H1 (cell line): ENCODE data around the gene ADAM12. TPM values are rescaled to one million over a fixed set of nuclear protein-coding genes. Genes with fewer than 3 reads are reported as not detected.

Source experiments
- CTCF ChIA-PET: fragments of 300-600 bp; sonication (Branson Sonifier 250); formaldehyde crosslinking; loops from one replicate; lab custom pipeline; 2021; ENCODE audit not compliant: partially characterized antibody; lab: Charles Lee
- POLR2A ChIA-PET: fragments of 300-600 bp; sonication (Branson Sonifier 250); formaldehyde crosslinking; loops from one replicate; lab custom pipeline; 2021; ENCODE audit warnings: inconsistent platforms; ENCODE audit not compliant: partially characterized antibody; lab: Charles Lee
- DNase-seq, 2 experiments: peaks; one replicate each; pipeline versions ENCODE4 v3.0.0 to v3.0.0-alpha.2; 2010 to 2022; ENCODE audit warnings: low spot score in 2 of 2, low read depth in 1 of 2, mixed read lengths in 1 of 2
- FAIRE-seq: peaks from 2 replicates; lab custom pipeline; 2011; peaks lifted over from hg19 to GRCh38; lab: Jason Lieb, UNC
- H2AFZ ChIP-seq: 2 replicates; pipeline ENCODE4 v1.8.1; 2012; ENCODE audit warnings: low read length, inconsistent platforms
- H2AK5ac ChIP-seq: 2 replicates; pipeline ENCODE4 v1.6.1; 2013; ENCODE audit warnings: low read depth, low read length
- H2BK120ac ChIP-seq: replicated peaks from 2 replicates; pipeline ENCODE3; 2013; ENCODE audit warnings: low read depth, low read length, inconsistent platforms
- H2BK12ac ChIP-seq: 2 replicates; pipeline ENCODE4 v1.6.1; 2013; ENCODE audit warnings: low read depth, low read length
- H2BK15ac ChIP-seq: 2 replicates; pipeline ENCODE4 v1.6.1; 2013; ENCODE audit warnings: low read length
- H2BK20ac ChIP-seq: 2 replicates; pipeline ENCODE4 v1.6.1; 2013; ENCODE audit warnings: low read length
- H2BK5ac ChIP-seq: 2 replicates; pipeline ENCODE4 v1.6.1; 2013; ENCODE audit warnings: low read depth, low read length
- H3K14ac ChIP-seq: 2 replicates; pipeline ENCODE4 v1.6.1; 2013; ENCODE audit warnings: inconsistent platforms; ENCODE audit not compliant: insufficient read length
- H3K18ac ChIP-seq: 2 replicates; pipeline ENCODE4 v1.6.1; 2013; ENCODE audit warnings: low read length; ENCODE audit errors: extremely low read depth
- H3K23ac ChIP-seq: 2 replicates; pipeline ENCODE4 v1.6.1; 2013; ENCODE audit warnings: inconsistent platforms; ENCODE audit not compliant: insufficient read length
- H3K23me2 ChIP-seq: 2 replicates; pipeline ENCODE4 v1.6.1; 2013; ENCODE audit warnings: low read depth, low read length
- H3K27ac ChIP-seq: 2 replicates; pipeline ENCODE4 v1.6.1; 2011; ENCODE audit warnings: low read depth, low read length, inconsistent platforms
- H3K27me3 ChIP-seq, 4 experiments: replicated peaks in 1 of 4; 1 replicate in 1 of 4; 2 replicates in 3 of 4; pipeline versions ENCODE4 v1.6.1 to v1.8.1; 2011 to 2013; ENCODE audit warnings: low read length in 3 of 4, mild to moderate bottlenecking in 3 of 4, inconsistent platforms in 2 of 4, mixed read lengths in 2 of 4, moderate library complexity in 1 of 4; ENCODE audit not compliant: control insufficient read depth in 3 of 4, insufficient read depth in 3 of 4; ENCODE audit errors: extremely low read depth in 1 of 4
- H3K36me3 ChIP-seq, 4 experiments: 2 replicates each; pipeline versions ENCODE4 v1.6.1 to v1.8.1; 2011 to 2013; ENCODE audit warnings: mild to moderate bottlenecking in 4 of 4, low read length in 3 of 4, moderate library complexity in 2 of 4, control low read depth in 1 of 4, inconsistent platforms in 1 of 4; ENCODE audit not compliant: insufficient read depth in 4 of 4, control insufficient read depth in 2 of 4
- H3K4ac ChIP-seq: replicated peaks from 2 replicates; pipeline ENCODE3; 2013; ENCODE audit warnings: low read length, low read depth, mixed read lengths, inconsistent platforms; ENCODE audit not compliant: insufficient read length
- H3K4me1 ChIP-seq, 4 experiments: replicated peaks in 1 of 4; 1 replicate in 1 of 4; 2 replicates in 3 of 4; pipeline versions ENCODE4 v1.6.1 to v1.8.1; 2011 to 2013; ENCODE audit warnings: low read length in 3 of 4, inconsistent platforms in 2 of 4, mixed read lengths in 1 of 4; ENCODE audit not compliant: insufficient read depth in 4 of 4, control insufficient read depth in 3 of 4
- H3K4me2 ChIP-seq, 2 experiments: 2 replicates each; pipeline versions ENCODE4 v1.6.1 to v1.8.1; 2011 to 2013; ENCODE audit warnings: low read depth in 2 of 2, low read length in 2 of 2, control low read depth in 1 of 2, inconsistent platforms in 1 of 2, mild to moderate bottlenecking in 1 of 2; ENCODE audit not compliant: insufficient read depth in 1 of 2
- H3K4me3 ChIP-seq, 4 experiments: fragments of 200-600, 300-600 bp in 1 of 4; sonication (generic), shearing (Covaris generic), sonication (Bioruptor Twin) in 1 of 4; 2 replicates each; pipeline versions ENCODE4 v1.5.1 to v1.8.1; 2011 to 2016; ENCODE audit warnings: low read length in 4 of 4, low read depth in 3 of 4, control low read depth in 2 of 4, inconsistent platforms in 2 of 4, mild to moderate bottlenecking in 2 of 4, mixed read lengths in 1 of 4, moderate library complexity in 1 of 4; ENCODE audit not compliant: insufficient read depth in 2 of 4; ENCODE audit errors: extremely low read depth in 1 of 4
- H3K56ac ChIP-seq: replicated peaks from 2 replicates; pipeline ENCODE3; 2013; ENCODE audit warnings: low read depth, mild to moderate bottlenecking, mixed read lengths, low read length, inconsistent platforms; ENCODE audit not compliant: insufficient read length
- H3K79me1 ChIP-seq: 2 replicates; pipeline ENCODE4 v1.6.1; 2013; ENCODE audit warnings: low read depth, low read length, control low read depth
- H3K79me2 ChIP-seq, 2 experiments: 2 replicates each; pipeline versions ENCODE4 v1.6.1 to v1.8.1; 2012 to 2013; ENCODE audit warnings: low read length in 2 of 2, mild to moderate bottlenecking in 2 of 2, inconsistent platforms in 1 of 2; ENCODE audit not compliant: insufficient read depth in 2 of 2, control insufficient read depth in 1 of 2
- H3K9ac ChIP-seq, 4 experiments: replicated peaks in 1 of 4; 1 replicate in 1 of 4; 2 replicates in 3 of 4; pipeline versions ENCODE4 v1.6.1 to v1.8.1; 2011 to 2013; ENCODE audit warnings: low read depth in 3 of 4, low read length in 3 of 4, control low read depth in 2 of 4, mild to moderate bottlenecking in 2 of 4, moderate library complexity in 2 of 4, inconsistent platforms in 1 of 4; ENCODE audit errors: extremely low read depth in 1 of 4
- H3K9me3 ChIP-seq, 2 experiments: 2 replicates each; pipeline versions ENCODE4 v1.6.1 to v1.8.1; 2012 to 2013; ENCODE audit warnings: mild to moderate bottlenecking in 2 of 2, moderate library complexity in 2 of 2, control low read depth in 1 of 2, inconsistent platforms in 1 of 2, low read depth in 1 of 2, low read length in 1 of 2, mixed read lengths in 1 of 2; ENCODE audit not compliant: insufficient read depth in 2 of 2
- H4K20me1 ChIP-seq, 2 experiments: replicated peaks in 1 of 2; 2 replicates each; pipeline versions ENCODE3 to v1.8.1; 2011 to 2013; ENCODE audit warnings: inconsistent platforms in 2 of 2, low read length in 2 of 2, mild to moderate bottlenecking in 1 of 2; ENCODE audit not compliant: insufficient read depth in 2 of 2, control insufficient read depth in 1 of 2
- H4K5ac ChIP-seq: 2 replicates; pipeline ENCODE4 v1.6.1; 2013; ENCODE audit warnings: low read length, low read depth, mixed read lengths, inconsistent platforms; ENCODE audit not compliant: insufficient read length
- H4K8ac ChIP-seq: 2 replicates; pipeline ENCODE4 v1.8.0; 2013; ENCODE audit warnings: mild to moderate bottlenecking, moderate library complexity, low read length, inconsistent platforms; ENCODE audit not compliant: insufficient read depth; ENCODE audit errors: extremely low read depth
- H4K91ac ChIP-seq: replicated peaks from 2 replicates; pipeline ENCODE3; 2013; ENCODE audit warnings: low read length, mixed read lengths, inconsistent platforms; ENCODE audit not compliant: insufficient read length
- ASH2L ChIP-seq: fragments of 200-600, 300-600 bp; sonication (generic); IDR thresholded peaks from one replicate; pipeline ENCODE4 v1.7.1; 2017; ENCODE audit warnings: low read length
- BCL11A ChIP-seq, 2 experiments: IDR thresholded peaks; one replicate each; pipeline ENCODE4 v1.6.1; 2011; ENCODE audit warnings: low read depth in 2 of 2, low read length in 2 of 2, mild to moderate bottlenecking in 2 of 2
- BRCA1 ChIP-seq: IDR thresholded peaks from 2 replicates; pipeline ENCODE4 v1.6.1; 2012; ENCODE audit warnings: low read depth, low read length, improper control_type of control experiment
- E2F6 ChIP-seq: IDR thresholded peaks from 2 replicates; pipeline ENCODE4 v1.6.1; 2012; ENCODE audit warnings: inconsistent platforms
- JUND ChIP-seq: IDR thresholded peaks from 2 replicates; pipeline ENCODE4 v1.6.1; 2011; ENCODE audit warnings: mild to moderate bottlenecking, improper control_type of control experiment, low read length
- KDM1A ChIP-seq: fragments of 200-600, 300-600 bp; sonication (generic); IDR thresholded peaks from 2 replicates; pipeline ENCODE4 v1.7.1; 2016; ENCODE audit warnings: mild to moderate bottlenecking, low read length, borderline replicate concordance
- NRF1 ChIP-seq: IDR thresholded peaks from 2 replicates; pipeline ENCODE4 v1.6.1; 2011; ENCODE audit warnings: mild to moderate bottlenecking, low read depth, low read length, improper control_type of control experiment
- RNF2 ChIP-seq: fragments of 200-900, 300-1000 bp; sonication (generic); IDR thresholded peaks from 2 replicates; pipeline ENCODE4 v1.7.1; 2016; ENCODE audit warnings: borderline replicate concordance, low read depth, mild to moderate bottlenecking, antibody characterized with exemption, low read length; ENCODE audit not compliant: poor library complexity, severe bottlenecking; ENCODE audit errors: missing control alignments
- SIX5 ChIP-seq: IDR thresholded peaks from 2 replicates; pipeline ENCODE4 v1.6.1; 2011; ENCODE audit warnings: mild to moderate bottlenecking, low read depth, low read length
- SP2 ChIP-seq: IDR thresholded peaks from 2 replicates; pipeline ENCODE4 v1.6.1; 2012; ENCODE audit warnings: mild to moderate bottlenecking, low read length, inconsistent platforms
- SRF ChIP-seq: IDR thresholded peaks from 2 replicates; pipeline ENCODE4 v1.6.1; 2011; ENCODE audit warnings: mild to moderate bottlenecking, low read depth, low read length, moderate library complexity
- SUZ12 ChIP-seq: fragments of 200-600 bp; sonication (generic); IDR thresholded peaks from 2 replicates; pipeline ENCODE4 v1.6.1; 2012; ENCODE audit warnings: mild to moderate bottlenecking, inconsistent platforms, low read length, moderate library complexity, mixed read lengths
- TAF7 ChIP-seq: optimal IDR thresholded peaks from 2 replicates; pipeline ENCODE3; 2011; ENCODE audit warnings: low read depth, mild to moderate bottlenecking, inconsistent platforms, low read length, moderate library complexity, borderline replicate concordance
- WGBS, 2 experiments: shearing (Covaris generic) in 1 of 2; methylation state at CpG; one replicate each; pipeline versions ENCODE4 v1.1.6 to v1.1.7; 2013 to 2015; ENCODE audit warnings: low lambda C conversion rate in 2 of 2, mixed read lengths in 2 of 2, inconsistent platforms in 1 of 2, low coverage in 1 of 2, missing lambda C conversion rate in 1 of 2; ENCODE audit not compliant: insufficient replicate concordance in 2 of 2, insufficient coverage in 1 of 2, insufficient read length in 1 of 2; ENCODE audit errors: extremely low coverage in 1 of 2, missing lambda C conversion rate in 1 of 2; 5-methylcytosine and 5-hydroxymethylcytosine counted together
- polyA plus RNA-seq, 7 experiments: library from polyadenylated mRNA; depleted of rRNA in 3 of 7; stranded (reverse) in 5 of 7; unstranded in 2 of 7; fragments of >200 nt in 5 of 7; fragments of 200-250 nt in 2 of 7; gene quantifications; 1 replicate in 5 of 7; 2 replicates in 1 of 7; 4 replicates in 1 of 7; pipeline versions ENCODE4 v1.2.1 to v1.2.3, GENCODE V29; 2011 to 2013; ENCODE audit warnings: missing spikeins in 2 of 7, mixed read lengths in 2 of 7
- total RNA-seq: library from RNA; stranded (reverse); fragmentation: NEBNext Ultra II Directional; extraction: Animal tissue kit (Norgen Biotek cat#: 25700); gene quantifications from 2 replicates; pipeline ENCODE4 v1.2.1, GENCODE V29; 2021
- TF ChIP-seq, protein P1 (sequence below): IDR thresholded peaks from 2 replicates; pipeline ENCODE4 v1.6.1; 2011; ENCODE audit warnings: low read depth, mild to moderate bottlenecking, low read length; ENCODE audit not compliant: insufficient read depth

The ADAM12 gene
- total and polyA plus RNA-seq, 2 of the 8 experiments (the other 6 are each of a cell fraction or from before 2014, with no cell fraction given), result 0.07 to 0.17 TPM

DNA sequence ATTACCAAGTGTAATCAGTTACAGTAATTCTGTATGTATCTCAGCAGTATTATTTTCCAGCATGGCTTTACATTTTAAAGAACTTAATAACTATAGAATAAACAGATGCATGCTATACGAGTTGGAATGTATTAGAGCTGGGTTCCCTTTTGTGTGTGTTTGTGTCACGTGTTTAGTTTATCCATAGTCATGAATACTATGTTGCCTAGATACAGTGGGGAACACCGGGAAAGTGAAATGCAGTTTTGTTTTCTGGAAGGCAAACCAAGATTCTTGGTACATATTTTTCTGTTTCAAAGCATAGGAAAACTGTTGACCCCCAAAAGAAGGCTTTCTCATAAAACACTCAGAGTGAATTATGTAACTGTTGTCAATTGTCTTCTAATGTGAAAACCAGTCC lies 372.9 kb downstream of the ADAM12 start:
- no peak overlapping the region for H3K4me2 ChIP-seq
- no peaks in the 10 kb centered on the region for H3K27me3 ChIP-seq
- H4K20me1 ChIP-seq, result no peaks in the 10 kb centered on the region
- no peak overlapping the region for H2BK120ac ChIP-seq
- DNase-seq, result no peak
- no peak overlapping the region for H3K14ac ChIP-seq
- H3K56ac ChIP-seq, result no peak overlapping the region
- H3K23ac ChIP-seq, result no peak overlapping the region
- ChIA-PET POLR2A (no interaction called here), CTCF (no interaction called here)
- H3K9ac ChIP-seq, result no peak overlapping the region
- no peak overlapping the region for H4K8ac ChIP-seq
- no peak overlapping the region for H2BK12ac ChIP-seq
- H2AK5ac ChIP-seq, result no peak overlapping the region
- FAIRE-seq, result no peak
- H3K9me3 ChIP-seq, result no peaks in the 10 kb centered on the region
- H3K18ac ChIP-seq, result no peak overlapping the region
- no peak overlapping the region for H3K27ac ChIP-seq
- no peaks in the 10 kb centered on the region for H3K79me1 ChIP-seq
- H3K36me3 ChIP-seq, result no peaks in the 10 kb centered on the region
- no peak overlapping the region for H2AFZ ChIP-seq
- no peak overlapping the region for H4K91ac ChIP-seq
- no peak overlapping the region for H2BK15ac ChIP-seq
- no peaks in the 10 kb centered on the region for H3K79me2 ChIP-seq
- no peak overlapping the region for H3K4me3 ChIP-seq
- 90% methylated on average over 3 of the region's 3 CpGs; no CpG with 5 or more reads in 1 of the 2 experiments for WGBS, 2 experiments
- no peaks in the 10 kb centered on the region; a peak in 1 of 7 replicates for H3K4me1 ChIP-seq
- H4K5ac ChIP-seq, result no peak overlapping the region
- H2BK20ac ChIP-seq, result no peak overlapping the region
- no peaks in the 10 kb centered on the region for H3K23me2 ChIP-seq
- H2BK5ac ChIP-seq, result no peak overlapping the region
- H3K4ac ChIP-seq, result no peak overlapping the region
- TF ChIP-seq JUND, result no peak
- no peak for TF ChIP-seq TAF7
- no peak for TF ChIP-seq KDM1A
- no peak for TF ChIP-seq NRF1
- no peak for TF ChIP-seq SRF
- TF ChIP-seq SIX5, result no peak
- TF ChIP-seq E2F6, result no peak
- no peak for TF ChIP-seq BCL11A (IDR thresholded peaks at IDR 0.05; ENCODE audit: low read depth in 2 of 2, low read length in 2 of 2)
- no peak for TF ChIP-seq SP2
- no peak for TF ChIP-seq ASH2L
- TF ChIP-seq RNF2, result no peak
- no peak for TF ChIP-seq SUZ12
- TF ChIP-seq, protein P1, sequence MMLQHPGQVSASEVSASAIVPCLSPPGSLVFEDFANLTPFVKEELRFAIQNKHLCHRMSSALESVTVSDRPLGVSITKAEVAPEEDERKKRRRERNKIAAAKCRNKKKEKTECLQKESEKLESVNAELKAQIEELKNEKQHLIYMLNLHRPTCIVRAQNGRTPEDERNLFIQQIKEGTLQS, result no peak
- no peak for TF ChIP-seq BRCA1
